Activated CD4-positive, alpha-beta T cell treated with anti-CD3 and anti-CD28 coated beads for 36 hours (primary cell): ENCODE data around the gene LMBRD2. TPM values are rescaled to one million over a fixed set of nuclear protein-coding genes. Genes with fewer than 3 reads are reported as not detected.
A peak's percentile ranks its signal among the peaks of the same experiment; 100 is the strongest.
"Not testable (repeated sequence)": the region's sequence is repeated elsewhere in the genome, so short reads cannot be mapped to it uniquely, and the experiment has no call there.

Source experiments
- ATAC-seq: fragments of 200-7000 bp; cut with Tn5 transposase; one replicate; pipeline ENCODE4 v1.10.0; 2021; ENCODE audit warnings: mild to moderate bottlenecking, moderate library complexity
- CTCF ChIA-PET: fragments of 350-600 bp; sonication (Branson Sonifier 250); formaldehyde crosslinking; loops from one replicate; lab custom pipeline; 2021; ENCODE audit warnings: antibody characterized with exemption; lab: Charles Lee
- POLR2A ChIA-PET: fragments of 350-600 bp; sonication (Branson Sonifier 250); formaldehyde crosslinking; loops from one replicate; lab custom pipeline; 2021; ENCODE audit warnings: antibody characterized with exemption, inconsistent platforms; lab: Charles Lee
- DNase-seq: peaks from one replicate; pipeline ENCODE4 v3.0.0-alpha.2; 2020
- H3K27ac Mint-ChIP-seq: one replicate; pipeline ENCODE4 v1.8.0; 2021; ENCODE audit warnings: mixed read lengths
- H3K27me3 Mint-ChIP-seq: one replicate; pipeline ENCODE4 v1.8.0; 2021; ENCODE audit warnings: mixed read lengths
- H3K36me3 Mint-ChIP-seq: one replicate; pipeline ENCODE4 v1.8.0; 2021; ENCODE audit warnings: low read depth, mixed read lengths
- H3K4me1 Mint-ChIP-seq: one replicate; pipeline ENCODE4 v1.8.0; 2021; ENCODE audit warnings: mixed read lengths
- H3K4me3 Mint-ChIP-seq: one replicate; pipeline ENCODE4 v1.8.0; 2021; ENCODE audit warnings: mild to moderate bottlenecking, moderate library complexity, mixed read lengths
- H3K9me3 Mint-ChIP-seq: one replicate; pipeline ENCODE4 v1.8.0; 2021; ENCODE audit warnings: low read depth, mixed read lengths
- intact Hi-C, 2 experiments: fragments of 100-400 bp; cut with DNase I in 1 of 2; cut with micrococcal nuclease in 1 of 2; formaldehyde crosslinking; loops; one replicate each; pipeline versions ENCODE4 v1.14.2 to v1.15.1; 2022 to 2024; cut with DNase I, micrococcal nuclease
- total RNA-seq, 2 experiments: library from RNA; stranded (reverse); gene quantifications; one replicate each; pipeline ENCODE4 v1.2.3, GENCODE V29; 2021

LMBRD2 gene
- 10 to 100 TPM in 1 of 2 experiments, 1 to 10 TPM in 1; 9.3 to 10.2 TPM for total RNA-seq

DNA sequence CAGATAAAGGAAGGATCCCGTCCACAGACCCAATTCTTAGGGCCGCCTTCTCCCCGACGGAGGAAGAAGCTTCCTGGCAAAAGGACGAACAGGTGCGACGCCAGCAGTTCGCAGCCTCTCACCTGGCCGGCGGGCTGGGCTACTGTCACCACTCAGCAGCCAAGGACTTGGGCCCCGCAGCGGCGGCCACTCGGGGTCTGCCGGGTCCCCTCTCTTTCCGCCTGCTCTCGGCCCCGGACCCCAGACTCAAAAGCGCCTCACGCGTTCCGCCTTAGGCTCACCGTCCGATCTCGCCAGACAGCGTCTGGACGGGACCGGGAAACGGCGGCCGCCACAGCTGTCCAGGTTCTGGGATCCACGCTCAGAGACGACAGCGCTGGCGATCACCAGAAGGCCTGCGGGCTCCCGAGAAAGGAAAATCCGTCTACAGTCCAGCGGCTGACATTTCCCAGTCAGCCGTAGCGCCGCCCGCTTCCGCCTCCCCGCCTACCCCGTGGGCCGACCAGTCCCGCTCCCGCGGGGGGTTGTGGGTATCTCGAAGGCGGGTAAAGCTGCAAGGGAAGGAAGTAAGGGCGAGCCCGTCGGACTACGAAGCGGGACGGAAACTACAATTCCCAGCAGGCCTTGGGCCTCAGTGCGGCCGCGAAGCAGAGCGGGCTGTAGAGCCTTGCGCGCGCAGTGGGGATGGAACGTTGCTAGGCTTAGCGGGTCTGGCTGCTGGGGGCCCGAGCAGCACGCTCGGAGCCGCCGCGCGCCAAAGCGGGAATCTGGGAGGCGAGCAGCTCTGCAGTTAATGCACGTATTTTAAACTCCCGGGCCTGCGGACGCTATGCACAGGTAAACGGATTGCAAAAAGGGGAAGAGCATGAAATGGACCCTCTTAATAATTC, at the start of gene LMBRD2, which contains the start of gene SKP2:
Gene LMBRD2 (minus strand): TSS at position 454 of the 890 bp plus-strand sequence. CDS start 8,538 bp downstream, outside the sequence.
Gene SKP2 (plus strand): TSS at position 678 of the 890 bp plus-strand sequence. CDS start 152 bp downstream, at position 830.
- intact Hi-C loops = loop anchor here (1.0 to 5.0 kb wide), 6 partner anchors 91 to 1314 kb away; partner anchors contain the start of genes NIPBL (in 2 of the 2), BRIX1 (in 1 of the 2), DNAJC21 (in 1 of the 2) and NUP155 (in 1 of the 2)
- H3K9me3 Mint-ChIP-seq = no peaks in the 10 kb centered on the region
- peak within 1 kb of the TSS; percentile 97 for H3K4me3 Mint-ChIP-seq
- H3K36me3 Mint-ChIP-seq = peaks cover 35% of the 10 kb centered on the region
- ChIA-PET POLR2A (interaction anchor here (0.9 to 2.4 kb wide), 4 partner anchors 12 to 539 kb away, joined by 3 to 16 read pairs (median 6); partner anchors contain the start of gene NADK2), CTCF (interaction anchor here (0.6 to 3.6 kb wide), 8 partner anchors 12 to 1243 kb away, joined by 3 to 18 read pairs (median 4); partner anchors contain the start of gene NADK2)
- peak; percentile 98 for DNase-seq
- peaks cover 55% of the 10 kb centered on the region for H3K4me1 Mint-ChIP-seq
- peak within 1 kb of the TSS; percentile 91 for H3K27ac Mint-ChIP-seq
- peak; percentile 99 for ATAC-seq
- no peaks in the 10 kb centered on the region for H3K27me3 Mint-ChIP-seq

- no peak for ATAC-seq
- H3K27me3 Mint-ChIP-seq = no peaks in the 10 kb centered on the region
- no peaks in the 10 kb centered on the region for H3K9me3 Mint-ChIP-seq
- no peak for DNase-seq
- H3K4me3 Mint-ChIP-seq = no peak overlapping the region
- H3K4me1 Mint-ChIP-seq = peaks cover 3% of the 10 kb centered on the region
- ChIA-PET CTCF (no interaction called here), POLR2A (no interaction called here)
- intact Hi-C loops = no loop called here
- H3K36me3 Mint-ChIP-seq = peaks cover 17% of the 10 kb centered on the region
- H3K27ac Mint-ChIP-seq = no peak overlapping the region
These were observed 48.8 kb upstream of the LMBRD2 start for GRCh38 chr5:36200513-36200912.

- POLR2A ChIA-PET = no interaction called here
- no peaks in the 10 kb centered on the region for H3K9me3 Mint-ChIP-seq
- no peak for DNase-seq
- H3K4me3 Mint-ChIP-seq = no peak overlapping the region
- H3K27me3 Mint-ChIP-seq = no peaks in the 10 kb centered on the region
- peaks cover 18% of the 10 kb centered on the region for H3K36me3 Mint-ChIP-seq
- peaks cover 3% of the 10 kb centered on the region for H3K4me1 Mint-ChIP-seq
- ATAC-seq = no peak
- intact Hi-C loops = no loop called here
- CTCF ChIA-PET = interaction anchor here (0.6 kb wide), 1 partner anchor 22 kb away, joined by 3 read pairs; no protein-coding TSS in a partner anchor
- no peak overlapping the region for H3K27ac Mint-ChIP-seq
These were observed 47.9 kb upstream of the LMBRD2 start for GRCh38 chr5:36199620-36200019.

GRCh38 chr5:36198783-36199182, 47.1 kb upstream of the LMBRD2 start:
- DNase-seq, ATAC-seq, H3K9me3 Mint-ChIP-seq, H3K27ac Mint-ChIP-seq, H3K27me3 Mint-ChIP-seq, POLR2A ChIA-PET, intact Hi-C loops, CTCF ChIA-PET, H3K4me1 Mint-ChIP-seq, H3K4me3 Mint-ChIP-seq: not testable (repeated sequence)
- peaks cover 20% of the 10 kb centered on the region for H3K36me3 Mint-ChIP-seq

DNA sequence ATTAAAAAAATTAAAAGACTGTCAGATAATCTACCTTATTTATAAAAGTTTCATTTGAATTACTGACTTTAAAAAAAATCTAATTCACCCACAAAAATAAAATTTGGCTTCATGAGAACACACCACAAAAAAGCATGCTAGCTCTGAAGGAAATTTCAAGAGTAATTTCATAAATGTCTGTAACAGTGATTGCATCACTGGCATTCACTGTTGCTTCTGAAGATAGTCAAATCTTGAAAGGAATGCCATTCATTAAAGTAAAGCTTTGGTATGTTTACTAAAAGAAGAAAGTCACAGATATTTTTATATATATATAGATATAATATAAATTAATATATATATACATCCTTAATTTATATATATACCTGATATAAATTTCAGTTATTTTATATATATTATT, 46.6 kb upstream of the LMBRD2 start:
- H3K27me3 Mint-ChIP-seq = no peaks in the 10 kb centered on the region
- DNase-seq (no peak), ATAC-seq (no peak)
- H3K4me1 Mint-ChIP-seq = peaks cover 3% of the 10 kb centered on the region
- peaks cover 22% of the 10 kb centered on the region for H3K36me3 Mint-ChIP-seq
- ChIA-PET CTCF (interaction anchor here (0.7 to 1.5 kb wide), 2 partner anchors 16 to 21 kb away, joined by 3 to 4 read pairs; no protein-coding TSS in a partner anchor), POLR2A (no interaction called here)
- H3K9me3 Mint-ChIP-seq = no peaks in the 10 kb centered on the region
- no peak overlapping the region for H3K4me3 Mint-ChIP-seq
- intact Hi-C loops = no loop called here
- no peak overlapping the region for H3K27ac Mint-ChIP-seq

DNA sequence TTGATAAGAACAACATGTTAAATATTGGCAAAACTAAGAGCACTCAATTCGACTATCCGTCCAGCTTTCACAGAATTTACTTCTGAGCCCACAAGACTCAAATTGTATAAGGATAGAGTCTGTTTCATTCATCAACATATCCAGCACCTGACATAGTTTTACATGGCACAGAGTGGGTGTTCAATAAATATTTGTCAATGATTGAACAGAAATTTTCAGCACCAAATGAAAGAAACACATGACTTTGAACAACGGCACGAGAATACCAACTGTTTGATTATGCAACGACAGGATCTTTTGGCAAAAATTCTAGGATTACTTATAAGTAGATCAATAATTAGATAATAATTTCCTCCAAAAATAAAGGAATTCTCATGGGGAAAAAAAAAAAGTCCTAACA, 42.1 kb upstream of the LMBRD2 start:
- ChIA-PET CTCF (interaction anchor here (0.6 kb wide), 1 partner anchor 91 kb away, joined by 3 read pairs; no protein-coding TSS in a partner anchor), POLR2A (interaction anchor here (0.6 kb wide), 1 partner anchor 1113 kb away, joined by 3 read pairs; no protein-coding TSS in a partner anchor)
- ATAC-seq (no peak), DNase-seq (no peak)
- H3K4me1 Mint-ChIP-seq = no peaks in the 10 kb centered on the region
- no peak overlapping the region for H3K4me3 Mint-ChIP-seq
- H3K27me3 Mint-ChIP-seq = no peaks in the 10 kb centered on the region
- peaks cover 48% of the 10 kb centered on the region for H3K36me3 Mint-ChIP-seq
- H3K27ac Mint-ChIP-seq = no peak overlapping the region
- peaks cover 7% of the 10 kb centered on the region for H3K9me3 Mint-ChIP-seq
- intact Hi-C loops = no loop called here

GRCh38 chr5:36184408-36184807, 32.7 kb upstream of the LMBRD2 start:
- Mint-ChIP-seq H3K9me3 (peaks cover 23% of the 10 kb centered on the region), H3K36me3 (peaks cover 81% of the 10 kb centered on the region)
- ATAC-seq, CTCF ChIA-PET, H3K27me3 Mint-ChIP-seq, DNase-seq, H3K4me3 Mint-ChIP-seq, H3K4me1 Mint-ChIP-seq, intact Hi-C loops, POLR2A ChIA-PET, H3K27ac Mint-ChIP-seq: not testable (repeated sequence)

DNA sequence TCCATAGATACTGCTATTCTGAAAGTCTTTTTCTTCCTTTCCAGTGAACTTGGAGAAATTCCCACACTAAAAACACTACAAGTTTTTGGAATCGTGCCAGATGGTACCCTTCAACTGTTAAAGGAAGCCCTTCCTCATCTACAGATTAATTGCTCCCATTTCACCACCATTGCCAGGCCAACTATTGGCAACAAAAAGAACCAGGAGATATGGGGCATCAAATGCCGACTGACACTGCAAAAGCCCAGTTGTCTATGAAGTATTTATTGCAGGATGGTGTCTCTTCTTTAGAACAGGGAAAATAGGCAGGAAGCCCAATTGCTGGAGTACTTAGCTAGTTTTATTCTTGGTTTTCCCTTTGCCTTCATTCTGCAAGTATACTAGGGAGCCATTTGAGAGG, 30.1 kb upstream of the LMBRD2 start:
- Mint-ChIP-seq H3K27ac (no peak overlapping the region), H3K36me3 (peaks cover 80% of the 10 kb centered on the region), H3K4me3 (no peak overlapping the region), H3K27me3 (no peaks in the 10 kb centered on the region), H3K4me1 (peaks cover under 1% of the 10 kb centered on the region), H3K9me3 (peaks cover 3% of the 10 kb centered on the region)
- ChIA-PET POLR2A (no interaction called here), CTCF (interaction anchor here (1.6 kb wide), 1 partner anchor 103 kb away, joined by 6 read pairs; no protein-coding TSS in a partner anchor)
- ATAC-seq (no peak), DNase-seq (no peak)
- intact Hi-C loops = no loop called here

GRCh38 chr5:36180556-36181350, 29.1 kb upstream of the LMBRD2 start:
- POLR2A ChIA-PET = no interaction called here
- H3K27me3 Mint-ChIP-seq = no peaks in the 10 kb centered on the region
- intact Hi-C loops = no loop called here
- H3K27ac Mint-ChIP-seq = peak overlapping the region; percentile 12
- peaks cover 75% of the 10 kb centered on the region for H3K36me3 Mint-ChIP-seq
- no peak for DNase-seq
- H3K9me3 Mint-ChIP-seq = no peaks in the 10 kb centered on the region
- ATAC-seq = no peak
- H3K4me3 Mint-ChIP-seq = no peak overlapping the region
- CTCF ChIA-PET = interaction anchor here (0.7 kb wide), 1 partner anchor 37 kb away, joined by 3 read pairs; no protein-coding TSS in a partner anchor
- peaks cover 2% of the 10 kb centered on the region for H3K4me1 Mint-ChIP-seq

DNA sequence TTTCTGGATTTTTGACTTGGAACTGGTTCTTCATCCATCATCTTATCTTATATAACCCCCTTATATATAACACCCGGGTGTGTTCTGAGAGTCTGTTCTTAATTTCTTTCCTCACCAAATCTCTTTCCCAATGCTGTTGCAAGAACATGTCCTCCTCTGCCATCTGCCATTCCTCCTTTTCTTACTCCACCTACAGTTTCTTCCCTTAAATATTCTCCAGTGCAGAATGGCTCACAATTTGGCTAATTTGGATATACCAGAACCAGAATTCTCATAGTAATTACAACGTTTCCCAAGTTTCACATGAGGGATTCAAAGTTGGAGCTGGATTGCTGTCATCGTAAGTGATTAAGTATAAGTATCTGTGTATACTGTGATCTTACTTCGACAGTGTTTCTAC, 28.3 kb upstream of the LMBRD2 start:
- H3K4me1 Mint-ChIP-seq = peaks cover 2% of the 10 kb centered on the region
- CTCF ChIA-PET = interaction anchor here (0.7 kb wide), 1 partner anchor 38 kb away, joined by 3 read pairs; no protein-coding TSS in a partner anchor
- peaks cover 69% of the 10 kb centered on the region for H3K36me3 Mint-ChIP-seq
- no peaks in the 10 kb centered on the region for H3K27me3 Mint-ChIP-seq
- no peak for ATAC-seq
- H3K9me3 Mint-ChIP-seq = no peaks in the 10 kb centered on the region
- POLR2A ChIA-PET = no interaction called here
- no peak for DNase-seq
- H3K4me3 Mint-ChIP-seq = no peak overlapping the region
- intact Hi-C loops = no loop called here
- H3K27ac Mint-ChIP-seq = no peak overlapping the region

DNA sequence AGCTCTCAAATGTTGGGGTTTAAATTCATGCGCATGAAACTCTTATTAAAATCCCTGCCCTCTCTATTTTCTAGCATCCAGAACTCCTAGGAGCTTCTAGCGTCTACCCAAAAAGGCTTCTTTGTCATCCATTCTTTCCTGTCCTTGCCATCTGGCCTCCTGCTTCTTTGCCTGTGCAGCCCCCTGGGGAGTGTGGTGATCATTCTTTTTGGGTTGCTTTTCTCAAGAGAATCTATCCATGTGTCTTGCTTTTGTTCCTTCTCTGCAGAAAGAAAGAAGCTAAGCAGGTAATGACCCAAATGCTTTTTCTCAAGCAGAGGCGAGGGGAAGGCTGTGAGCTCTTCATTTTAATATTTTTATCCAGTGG, 26.8 kb upstream of the LMBRD2 start:
- Mint-ChIP-seq H3K27me3 (no peaks in the 10 kb centered on the region), H3K36me3 (peaks cover 72% of the 10 kb centered on the region), H3K4me1 (peaks cover 2% of the 10 kb centered on the region), H3K27ac (no peak overlapping the region), H3K4me3 (no peak overlapping the region), H3K9me3 (no peaks in the 10 kb centered on the region)
- ATAC-seq = no peak
- intact Hi-C loops = no loop called here
- DNase-seq = no peak
- ChIA-PET CTCF (interaction anchor here (0.7 to 0.8 kb wide), 2 partner anchors 13 to 220 kb away, joined by 3 read pairs; no protein-coding TSS in a partner anchor), POLR2A (no interaction called here)
